Liver (tissue), 9 donors: ENCODE results near the gene KLF6. TPM values are rescaled to one million over a fixed set of nuclear protein-coding genes. Genes with fewer than 3 reads are reported as not detected.

ENCODE experiments used
- DNase-seq: peaks from one replicate; pipeline ENCODE4 v3.0.0-alpha.2; 2017; ENCODE audit warnings: low spot score
- H3K27ac ChIP-seq, 2 donors: one replicate each; pipeline ENCODE4 v1.7.0; 2013; ENCODE audit warnings: inconsistent platforms in 2 of 2, low read length in 2 of 2, control low read depth in 1 of 2, low read depth in 1 of 2, mild to moderate bottlenecking in 1 of 2
- H3K27me3 ChIP-seq, 4 donors: one replicate each; pipeline versions ENCODE4 v1.6.1 to v1.7.0; 2013; ENCODE audit warnings: low read length in 3 of 4, inconsistent platforms in 1 of 4, mild to moderate bottlenecking in 1 of 4, moderate library complexity in 1 of 4; ENCODE audit not compliant: control insufficient read depth in 4 of 4, insufficient read depth in 4 of 4
- H3K36me3 ChIP-seq, 4 donors: one replicate each; pipeline versions ENCODE4 v1.6.1 to v1.7.0; 2013; ENCODE audit warnings: low read length in 3 of 4, mild to moderate bottlenecking in 3 of 4, low read depth in 1 of 4, moderate library complexity in 1 of 4; ENCODE audit not compliant: control insufficient read depth in 4 of 4, insufficient read depth in 3 of 4
- H3K4me1 ChIP-seq, 4 donors: one replicate each; pipeline versions ENCODE4 v1.6.1 to v1.7.0; 2013; ENCODE audit warnings: low read length in 3 of 4, mild to moderate bottlenecking in 3 of 4, moderate library complexity in 1 of 4; ENCODE audit not compliant: control insufficient read depth in 4 of 4, insufficient read depth in 4 of 4
- H3K4me3 ChIP-seq, 3 donors: one replicate each; pipeline versions ENCODE4 v1.6.1 to v1.7.0; 2013; ENCODE audit warnings: low read length in 3 of 3, control low read depth in 1 of 3, low read depth in 1 of 3, mild to moderate bottlenecking in 1 of 3
- H3K9ac ChIP-seq, 2 donors: one replicate each; pipeline ENCODE4 v1.7.0; 2013; ENCODE audit warnings: low read length in 2 of 2, mild to moderate bottlenecking in 2 of 2, moderate library complexity in 2 of 2, control low read depth in 1 of 2, low read depth in 1 of 2
- H3K9me3 ChIP-seq, 4 donors: one replicate each; pipeline versions ENCODE4 v1.6.1 to v1.7.0; 2013; ENCODE audit warnings: low read length in 3 of 4; ENCODE audit not compliant: control insufficient read depth in 4 of 4
- ATF3 ChIP-seq: IDR thresholded peaks from 2 replicates; pipeline ENCODE4 v1.6.1; 2016; ENCODE audit warnings: antibody characterized with exemption
- CTCF ChIP-seq: fragments of 150-350 bp; IDR thresholded peaks from 2 replicates; pipeline ENCODE4 v1.5.1; 2017; ENCODE audit warnings: improper control_type of control experiment, low read depth, low read length; ENCODE audit not compliant: missing input control
- EGR1 ChIP-seq, 2 donors: IDR thresholded peaks; 2 replicates each; pipeline ENCODE4 v1.6.1; 2016 to 2018; ENCODE audit warnings: antibody characterized with exemption in 2 of 2, low read depth in 2 of 2
- FOXA1 ChIP-seq: IDR thresholded peaks from 2 replicates; pipeline ENCODE4 v1.6.1; 2016; ENCODE audit warnings: antibody characterized with exemption
- GABPA ChIP-seq, 2 donors: IDR thresholded peaks in 1 of 2; conservative IDR thresholded peaks in 1 of 2; 2 replicates each; pipeline ENCODE4 v1.6.1; 2016; ENCODE audit warnings: antibody characterized with exemption in 2 of 2, mild to moderate bottlenecking in 1 of 2, moderate library complexity in 1 of 2
- HNF4A ChIP-seq, 2 donors: conservative IDR thresholded peaks; 2 replicates each; pipeline ENCODE4 v1.6.1; 2016; ENCODE audit warnings: antibody characterized with exemption in 2 of 2, mild to moderate bottlenecking in 2 of 2
- HNF4G ChIP-seq: IDR thresholded peaks from 2 replicates; pipeline ENCODE4 v1.6.1; 2016; ENCODE audit warnings: antibody characterized with exemption
- JUND ChIP-seq, 2 donors: IDR thresholded peaks; 2 replicates each; pipeline ENCODE4 v1.6.1; 2016; ENCODE audit warnings: antibody characterized with exemption in 2 of 2
- MAX ChIP-seq: IDR thresholded peaks from 2 replicates; pipeline ENCODE4 v1.6.1; 2016; ENCODE audit warnings: antibody characterized with exemption
- NR2F2 ChIP-seq: IDR thresholded peaks from 2 replicates; pipeline ENCODE4 v1.6.1; 2016; ENCODE audit warnings: antibody characterized with exemption
- RAD21 ChIP-seq, 2 donors: IDR thresholded peaks; 2 replicates each; pipeline ENCODE4 v1.6.1; 2016; ENCODE audit warnings: antibody characterized with exemption in 2 of 2, mild to moderate bottlenecking in 2 of 2
- REST ChIP-seq: IDR thresholded peaks from 2 replicates; pipeline ENCODE4 v1.6.1; 2016; ENCODE audit warnings: antibody characterized with exemption, mild to moderate bottlenecking
- RXRA ChIP-seq, 2 donors: IDR thresholded peaks; 2 replicates each; pipeline ENCODE4 v1.6.1; 2017 to 2018; ENCODE audit warnings: antibody characterized with exemption in 2 of 2, mild to moderate bottlenecking in 1 of 2
- SP1 ChIP-seq: IDR thresholded peaks from 2 replicates; pipeline ENCODE4 v1.6.1; 2018; ENCODE audit warnings: antibody characterized with exemption, mild to moderate bottlenecking
- TAF1 ChIP-seq: conservative IDR thresholded peaks from 2 replicates; pipeline ENCODE4 v1.6.1; 2016; ENCODE audit warnings: antibody characterized with exemption, mild to moderate bottlenecking
- YY1 ChIP-seq: IDR thresholded peaks from 2 replicates; pipeline ENCODE4 v1.6.1; 2016; ENCODE audit warnings: antibody characterized with exemption, mild to moderate bottlenecking
- WGBS: extraction: QIAGEN DNeasy Blood & Tissue Kit; methylation state at CpG from one replicate; pipeline ENCODE4 v1.1.7; 2013; 5-methylcytosine and 5-hydroxymethylcytosine counted together
- polyA plus RNA-seq, 2 donors: library from polyadenylated mRNA; stranded (reverse) in 1 of 2; unstranded in 1 of 2; fragments of 200-250 nt in 1 of 2; fragments of >200 nt in 1 of 2; fragmentation: Nextera tagmentation in 1 of 2; extraction: Ambion mirVana in 1 of 2; gene quantifications; one replicate each; pipeline versions ENCODE4 v1.2.1 to v1.2.3, GENCODE V29; 2013 to 2015
- total RNA-seq, 2 donors: library from RNA; depleted of rRNA; stranded (reverse); fragments of >200 nt; gene quantifications; one replicate each; pipeline ENCODE4 v1.2.3, GENCODE V29; 2014
- donor health status: healthy.
- donor health status: healthy.
- donor health status: healthy.
- donor health status: healthy.
- donor health status: healthy.

KLF6 gene
- total and polyA plus RNA-seq, 4 donors, result 11.0 to 124 (median 22.2) TPM

- H3K36me3 ChIP-seq, result no peaks in the 10 kb centered on the region
- H3K27me3 ChIP-seq, result no peaks in the 10 kb centered on the region
- H3K9ac ChIP-seq, result no peak overlapping the region
- DNase-seq, result no peak
- H3K4me1 ChIP-seq, result peaks cover 0 to 5% (median 0%) of the 10 kb centered on the region in 4 donors
- H3K9me3 ChIP-seq, result peaks cover 0 to 1% (median 0%) of the 10 kb centered on the region in 4 donors
- TF ChIP-seq HNF4G (no peak), TAF1 (no peak), REST (no peak), ATF3 (no peak), JUND (IDR thresholded peaks at IDR 0.05) (no peak), GABPA (IDR thresholded peaks at IDR 0.05 in 1 of 2, conservative IDR thresholded peaks at IDR 0.05 in 1 of 2) (no peak), FOXA1 (no peak), MAX (no peak), RAD21 (IDR thresholded peaks at IDR 0.05) (no peak), EGR1 (IDR thresholded peaks at IDR 0.05; ENCODE audit: low read depth in 2 of 2) (no peak), YY1 (no peak), CTCF (no peak), NR2F2 (no peak), HNF4A (conservative IDR thresholded peaks at IDR 0.05) (no peak), RXRA (IDR thresholded peaks at IDR 0.05) (no peak), SP1 (no peak)
- H3K4me3 ChIP-seq, result no peak overlapping the region
- 89% methylated on average over 6 of the region's 6 CpGs for WGBS
- H3K27ac ChIP-seq, result no peak overlapping the region
Measured at GRCh38 chr10:3790858-3791257, 5.8 kb upstream of the KLF6 start.

GRCh38 chr10:3790272-3790671, 5.3 kb upstream of the KLF6 start:
- Histone ChIP-seq H3K4me3 (no peak overlapping the region), H3K9ac (no peak overlapping the region), H3K4me1 (peaks cover 0 to 5% (median 0%) of the 10 kb centered on the region in 4 donors), H3K36me3 (no peaks in the 10 kb centered on the region), H3K9me3 (peaks cover 0 to 1% (median 0%) of the 10 kb centered on the region in 4 donors), H3K27me3 (no peaks in the 10 kb centered on the region), H3K27ac (no peak overlapping the region)
- TF ChIP-seq GABPA (IDR thresholded peaks at IDR 0.05 in 1 of 2, conservative IDR thresholded peaks at IDR 0.05 in 1 of 2), result no peak
- DNase-seq, result no peak
- 98% methylated on average over 1 of the region's 1 CpG for WGBS
